ENCODE measurements around the gene BARD1.

- TF ChIP-seq ASH2L (IDR thresholded peaks at IDR 0.05; ENCODE audit: low read length) (no peak), ATF3 (IDR thresholded peaks at IDR 0.05; ENCODE audit: insufficient read depth, low read depth, low read length) (no peak), EZH2 (IDR thresholded peaks at IDR 0.05; ENCODE audit: low read depth, low read length, severe bottlenecking) (no peak), POLR2AphosphoS5 (IDR thresholded peaks at IDR 0.05; ENCODE audit: low read depth, low read length) (no peak), SIN3A (conservative IDR thresholded peaks at IDR 0.05 in 1 of 2, IDR thresholded peaks at IDR 0.05 in 1 of 2; ENCODE audit: low read depth in 1 of 2, low read length in 2 of 2) (no peak), CBX8 (IDR thresholded peaks at IDR 0.05; ENCODE audit: borderline replicate concordance, low read depth, low read length) (no peak), CTCF (IDR thresholded peaks at IDR 0.05; ENCODE audit: control extremely low read depth in 1 of 3, insufficient read depth in 1 of 3, low read depth in 1 of 3, low read length in 3 of 3) (no peak), E2F6 (IDR thresholded peaks at IDR 0.05) (no peak), EP300 (IDR thresholded peaks at IDR 0.05; ENCODE audit: borderline replicate concordance in 1 of 2, low read depth in 2 of 2, low read length in 2 of 2) (no peak), NRF1 (IDR thresholded peaks at IDR 0.05; ENCODE audit: low read depth, low read length) (no peak), ATF2 (IDR thresholded peaks at IDR 0.05; ENCODE audit: low read length) (no peak), MAX (IDR thresholded peaks at IDR 0.05) (no peak)
Observed at GRCh38 chr2:214801768-214802397, 7.6 kb downstream of the BARD1 start.
